Stomach (tissue), 9 donors: ENCODE measurements around the gene IGFBP4. TPM values are rescaled to one million over a fixed set of nuclear protein-coding genes. Genes with fewer than 3 reads are reported as not detected.

Experiments used
- DNase-seq, 2 donors: peaks; one replicate each; pipeline versions ENCODE4 v3.0.0 to v3.0.0-alpha.2; 2013 to 2019
- H3K27ac ChIP-seq, 5 donors: fragments of 200-600 bp in 4 of 5; sonication (generic) in 4 of 5; one replicate each; pipeline ENCODE4 v1.5.1; 2013 to 2019; ENCODE audit warnings: mild to moderate bottlenecking in 1 of 5, moderate library complexity in 1 of 5
- H3K27me3 ChIP-seq, 3 donors: fragments of 200-600 bp; sonication (generic); one replicate each; pipeline ENCODE4 v1.5.1; 2017 to 2019; ENCODE audit warnings: mixed run types in 1 of 3
- H3K36me3 ChIP-seq, 4 donors: fragments of 200-600 bp; sonication (generic); 1 replicate in 3 of 4; 2 replicates in 1 of 4; pipeline ENCODE4 v1.5.1; 2016 to 2019
- H3K4me1 ChIP-seq, 4 donors: fragments of 200-600 bp; sonication (generic); one replicate each; pipeline ENCODE4 v1.5.1; 2016 to 2019
- H3K4me3 ChIP-seq, 4 donors: fragments of 200-600 bp; sonication (generic) in 3 of 4; one replicate each; pipeline ENCODE4 v1.5.1; 2016 to 2019; ENCODE audit warnings: mild to moderate bottlenecking in 1 of 4
- H3K9me3 ChIP-seq, 4 donors: fragments of 200-600 bp; sonication (generic); one replicate each; pipeline ENCODE4 v1.5.1; 2016 to 2019
- EP300 ChIP-seq: sonication (generic); formaldehyde crosslinking; IDR thresholded peaks from one replicate; pipeline ENCODE4 v1.6.1; 2017; ENCODE audit warnings: antibody characterized with exemption
- POLR2A ChIP-seq, 4 donors: fragments of 450-650 bp; IDR thresholded peaks; one replicate each; pipeline ENCODE4 v1.6.1; 2016; ENCODE audit warnings: antibody characterized with exemption in 4 of 4, control low read depth in 2 of 4, mild to moderate bottlenecking in 1 of 4, moderate library complexity in 1 of 4
- POLR2AphosphoS5 ChIP-seq, 3 donors: sonication (generic); formaldehyde crosslinking; IDR thresholded peaks; one replicate each; pipeline ENCODE4 v1.6.1; 2016; ENCODE audit warnings: antibody characterized with exemption in 3 of 3
- WGBS, 5 donors: extraction: QIAGEN DNeasy Blood & Tissue Kit in 3 of 5; methylation state at CpG; one replicate each; pipeline versions ENCODE4 v1.1.5 to v1.1.7; 2013 to 2018; 5-methylcytosine and 5-hydroxymethylcytosine counted together
- intact Hi-C: fragments of 100-400 bp; cut with DNase I; formaldehyde crosslinking; loops from one replicate; pipeline ENCODE4 v1.15.1; 2023; ENCODE audit warnings: low total_unique reads
- polyA plus RNA-seq, 3 donors: library from polyadenylated mRNA; stranded (reverse); fragments of 200-250 nt; gene quantifications; one replicate each; pipeline ENCODE4 v1.2.3, GENCODE V29; 2013
- total RNA-seq, 5 donors: library from RNA; depleted of rRNA; stranded (reverse); fragments of >200 nt; gene quantifications; one replicate each; pipeline versions ENCODE4 v1.1.0 to v1.2.3, GENCODE V29; 2014 to 2016
- TF ChIP-seq, protein P1 (sequence below), 7 experiments: fragments of 450-650 bp in 4 of 7; fragments of 200-600 bp in 3 of 7; sonication (generic) in 3 of 7; IDR thresholded peaks; one replicate each; pipeline ENCODE4 v1.5.1; 2016 to 2019; ENCODE audit warnings: antibody characterized with exemption in 7 of 7, control low read depth in 2 of 7, mild to moderate bottlenecking in 1 of 7
- donor health status: healthy with polysubstance abuse.
- donor health status: Bipolar disorder and iron deficiency.
- donor health status: healthy.

Gene IGFBP4
- total and polyA plus RNA-seq, 8 donors = 71.2 to 658 (median 157) TPM

DNA sequence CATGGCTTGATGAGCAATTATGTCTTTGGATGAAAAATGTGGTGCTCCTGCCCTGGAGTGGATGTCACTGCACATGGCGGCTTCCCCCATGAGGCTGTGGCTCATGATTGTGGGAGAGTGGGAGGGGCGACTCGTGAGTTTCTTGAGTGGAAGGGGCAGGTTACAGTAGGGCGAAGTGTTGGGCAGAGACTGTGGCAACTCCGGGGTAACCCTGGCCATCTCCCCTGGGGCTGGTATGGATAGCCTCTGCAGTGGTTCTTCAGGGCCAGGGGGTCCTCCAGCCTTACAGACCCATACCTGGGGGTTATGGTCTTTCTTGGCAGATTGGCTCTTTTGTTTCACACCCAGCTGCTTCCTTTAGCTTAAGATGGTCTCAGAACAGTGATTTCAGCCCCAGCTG is 59.5 kb downstream of the IGFBP4 start:
- 92 to 97% (median 95%) methylated on average over 5 of the region's 5 CpGs for WGBS, 5 donors

DNA sequence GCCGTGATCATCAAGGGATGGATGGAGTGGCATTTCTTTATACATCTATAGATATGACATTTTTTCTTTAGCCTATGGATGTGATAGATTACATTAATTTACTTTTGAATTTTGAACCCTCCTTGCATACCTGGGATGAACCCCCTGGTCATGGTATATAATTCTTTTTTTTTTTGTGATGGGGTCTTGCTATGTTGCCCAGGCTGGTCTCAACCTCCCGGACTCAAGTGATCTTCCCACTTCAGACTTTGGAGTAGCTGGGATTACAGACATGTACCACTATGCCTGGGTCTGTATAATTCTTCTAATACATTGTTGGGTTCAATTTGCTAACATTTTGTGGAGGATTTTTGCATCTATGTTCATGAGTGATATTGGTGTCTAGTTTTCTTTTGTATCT is 59.9 kb downstream of the IGFBP4 start:
- Histone ChIP-seq H3K27me3 (no peaks in the 10 kb centered on the region), H3K4me3 (no peak overlapping the region), H3K27ac (no peak overlapping the region), H3K36me3 (no peaks in the 10 kb centered on the region), H3K4me1 (peaks cover 19 to 35% (median 25%) of the 10 kb centered on the region in 4 donors), H3K9me3 (no peaks in the 10 kb centered on the region)
- intact Hi-C loops = no loop called here
- TF ChIP-seq POLR2AphosphoS5 (IDR thresholded peaks at IDR 0.05) (no peak), EP300 (no peak), POLR2A (IDR thresholded peaks at IDR 0.05) (no peak)
- TF ChIP-seq, protein P1, sequence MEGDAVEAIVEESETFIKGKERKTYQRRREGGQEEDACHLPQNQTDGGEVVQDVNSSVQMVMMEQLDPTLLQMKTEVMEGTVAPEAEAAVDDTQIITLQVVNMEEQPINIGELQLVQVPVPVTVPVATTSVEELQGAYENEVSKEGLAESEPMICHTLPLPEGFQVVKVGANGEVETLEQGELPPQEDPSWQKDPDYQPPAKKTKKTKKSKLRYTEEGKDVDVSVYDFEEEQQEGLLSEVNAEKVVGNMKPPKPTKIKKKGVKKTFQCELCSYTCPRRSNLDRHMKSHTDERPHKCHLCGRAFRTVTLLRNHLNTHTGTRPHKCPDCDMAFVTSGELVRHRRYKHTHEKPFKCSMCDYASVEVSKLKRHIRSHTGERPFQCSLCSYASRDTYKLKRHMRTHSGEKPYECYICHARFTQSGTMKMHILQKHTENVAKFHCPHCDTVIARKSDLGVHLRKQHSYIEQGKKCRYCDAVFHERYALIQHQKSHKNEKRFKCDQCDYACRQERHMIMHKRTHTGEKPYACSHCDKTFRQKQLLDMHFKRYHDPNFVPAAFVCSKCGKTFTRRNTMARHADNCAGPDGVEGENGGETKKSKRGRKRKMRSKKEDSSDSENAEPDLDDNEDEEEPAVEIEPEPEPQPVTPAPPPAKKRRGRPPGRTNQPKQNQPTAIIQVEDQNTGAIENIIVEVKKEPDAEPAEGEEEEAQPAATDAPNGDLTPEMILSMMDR (IDR thresholded peaks at IDR 0.05) = no peak
- DNase-seq = no peak
- WGBS, 5 donors = 93 to 100% (median 96%) methylated on average over 2 of the region's 2 CpGs

More for the DNA sequence above, 59.5 kb downstream of the IGFBP4 start:
- Histone ChIP-seq H3K27ac (no peak overlapping the region), H3K4me1 (peaks cover 21 to 39% (median 28%) of the 10 kb centered on the region in 4 donors), H3K9me3 (no peaks in the 10 kb centered on the region), H3K27me3 (no peaks in the 10 kb centered on the region), H3K36me3 (no peaks in the 10 kb centered on the region), H3K4me3 (no peak overlapping the region)
- no peak for DNase-seq
- intact Hi-C loops = no loop called here
- TF ChIP-seq, protein P1 (IDR thresholded peaks at IDR 0.05) = no peak
- TF ChIP-seq POLR2AphosphoS5 (IDR thresholded peaks at IDR 0.05) (no peak), EP300 (no peak), POLR2A (IDR thresholded peaks at IDR 0.05) (no peak)

DNA sequence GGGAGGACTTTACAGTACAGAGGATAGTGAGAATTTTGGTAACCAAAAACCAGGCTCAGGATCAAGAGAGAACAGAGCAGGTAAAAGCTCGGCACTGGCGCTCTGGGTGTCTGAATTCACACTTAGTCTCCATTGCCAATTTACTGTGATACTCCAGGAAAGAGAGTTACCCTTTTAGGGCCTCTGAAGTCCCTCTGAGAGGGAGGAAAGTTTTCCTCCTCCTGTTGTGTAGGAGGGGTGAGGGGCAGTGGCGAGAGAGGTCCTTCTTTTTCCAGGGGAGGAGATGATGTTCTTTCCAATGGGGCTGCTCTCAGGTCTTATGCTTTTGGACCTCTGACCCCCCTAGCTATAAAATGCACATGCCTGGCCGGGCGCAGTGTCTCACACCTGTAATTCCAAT is 63.5 kb downstream of the IGFBP4 start:
- 83 to 93% (median 87%) methylated on average over 5 of the region's 5 CpGs for WGBS, 5 donors
- Histone ChIP-seq H3K4me3 (no peak overlapping the region), H3K27ac (no peak overlapping the region), H3K36me3 (no peaks in the 10 kb centered on the region), H3K27me3 (no peaks in the 10 kb centered on the region), H3K9me3 (no peaks in the 10 kb centered on the region), H3K4me1 (peaks cover 0 to 11% (median 0%) of the 10 kb centered on the region in 4 donors)
- no peak for DNase-seq
- intact Hi-C loops = no loop called here
- TF ChIP-seq, protein P1 (IDR thresholded peaks at IDR 0.05) = no peak
- TF ChIP-seq POLR2A (IDR thresholded peaks at IDR 0.05) (no peak), EP300 (no peak), POLR2AphosphoS5 (IDR thresholded peaks at IDR 0.05) (no peak)

Other genes with a start within 250 kb of the IGFBP4 start
- gene WIPF2, start 224.1 kb upstream of the IGFBP4 start, total RNA-seq = 10 to 100 TPM in 4 of 5 donors, 1 to 10 TPM in 1; 1.4 to 40.6 (median 15.4) TPM
- 10 to 100 TPM in 2 of 3 donors, 1 to 10 TPM in 1; 6.3 to 11.8 (median 11.2) TPM for gene WIPF2, start 224.1 kb upstream of the IGFBP4 start, polyA plus RNA-seq
- 1 to 10 TPM in 4 of 5 donors, not detected in 1; 1.4 to 9.8 (median 4.5) TPM for gene CDC6, start 155.6 kb upstream of the IGFBP4 start, total RNA-seq
- gene CDC6, start 155.6 kb upstream of the IGFBP4 start, polyA plus RNA-seq = 1 to 10 TPM; 1.1 to 4.0 (median 3.1) TPM
- gene RARA, start 134.3 kb upstream of the IGFBP4 start, total RNA-seq = 10 to 100 TPM; 14.3 to 40.8 (median 24.6) TPM
- gene RARA, start 134.3 kb upstream of the IGFBP4 start, polyA plus RNA-seq = 10 to 100 TPM; 11.2 to 20.0 (median 17.1) TPM
- gene GJD3, start 78.7 kb upstream of the IGFBP4 start, total RNA-seq = 1 to 10 TPM in 1 of 5 donors, under 1 TPM in 1, not detected in 3; 0.55 to 1.2 TPM
- gene GJD3, start 78.7 kb upstream of the IGFBP4 start, polyA plus RNA-seq = not detected
- gene TOP2A, start 25.6 kb upstream of the IGFBP4 start, total RNA-seq = 100 to 1,000 TPM in 1 of 5 donors, 10 to 100 TPM in 2, 1 to 10 TPM in 2; 8.0 to 129 (median 17.2) TPM
- gene TOP2A, start 25.6 kb upstream of the IGFBP4 start, polyA plus RNA-seq = 10 to 100 TPM in 1 of 3 donors, 1 to 10 TPM in 2; 1.2 to 27.3 (median 9.1) TPM
- 1 to 10 TPM in 1 of 5 donors, under 1 TPM in 3, not detected in 1; 0.18 to 3.5 (median 0.59) TPM for gene TNS4, start 58.2 kb downstream of the IGFBP4 start, total RNA-seq
- gene TNS4, start 58.2 kb downstream of the IGFBP4 start, polyA plus RNA-seq = 10 to 100 TPM in 1 of 3 donors, under 1 TPM in 1, not detected in 1; 0.62 to 23.2 TPM
- 1 to 10 TPM in 1 of 5 donors, not detected in 4; 3.1 TPM for gene CCR7, start 122.0 kb downstream of the IGFBP4 start, total RNA-seq
- 1 to 10 TPM in 1 of 3 donors, under 1 TPM in 1, not detected in 1; 0.92 to 1.4 TPM for gene CCR7, start 122.0 kb downstream of the IGFBP4 start, polyA plus RNA-seq
- 100 to 1,000 TPM in 3 of 5 donors, 10 to 100 TPM in 2; 27.5 to 125 (median 104) TPM for gene SMARCE1, start 204.4 kb downstream of the IGFBP4 start, total RNA-seq
- gene SMARCE1, start 204.4 kb downstream of the IGFBP4 start, polyA plus RNA-seq = 10 to 100 TPM; 53.3 to 77.7 (median 61.8) TPM
- 1 to 10 TPM in 1 of 5 donors, not detected in 4; 2.8 TPM for gene KRT222, start 221.7 kb downstream of the IGFBP4 start, total RNA-seq
- 1 to 10 TPM in 1 of 3 donors, under 1 TPM in 2; 0.33 to 1.1 (median 0.61) TPM for gene KRT222, start 221.7 kb downstream of the IGFBP4 start, polyA plus RNA-seq